HEK293 (cell line): ENCODE data around the gene NUCB1.
A peak's percentile ranks its signal among the peaks of the same experiment; 100 is the strongest.

Experiments
- CTCF ChIA-PET: fragments of 350-600 bp; formaldehyde crosslinking; extraction: SDS; loops from one replicate; lab custom pipeline; 2021; ENCODE audit warnings: antibody characterized with exemption; lab: Yijun Ruan, JAX
- POLR2A ChIA-PET: fragments of 300-600 bp; formaldehyde crosslinking; extraction: SDS; loops from one replicate; lab custom pipeline; 2020; ENCODE audit warnings: antibody characterized with exemption, inconsistent platforms; lab: Yijun Ruan, JAX
- H3K27ac ChIP-seq: fragments of 200-500 bp; sonication (Bioruptor generic); 2 replicates; pipeline ENCODE4 v1.5.1; 2014; ENCODE audit warnings: low read depth, low read length, control low read depth, inconsistent platforms; ENCODE audit errors: extremely low read depth
- H3K36me3 ChIP-seq, 2 experiments: fragments of 200-500 bp in 1 of 2; sonication (Bioruptor generic) in 1 of 2; 1 replicate in 1 of 2; 2 replicates in 1 of 2; pipeline ENCODE4 v1.5.1; 2014 to 2017; ENCODE audit warnings: inconsistent platforms in 2 of 2, low read length in 2 of 2; ENCODE audit not compliant: control insufficient read depth in 2 of 2, insufficient read depth in 1 of 2
- H3K4me1 ChIP-seq: fragments of 200-500 bp; sonication (Bioruptor generic); 2 replicates; pipeline ENCODE4 v1.5.1; 2014; ENCODE audit warnings: mild to moderate bottlenecking, low read length, inconsistent platforms; ENCODE audit not compliant: control insufficient read depth, insufficient read depth
- H3K4me3 ChIP-seq: 2 replicates; pipeline ENCODE4 v1.5.1; 2011; ENCODE audit warnings: low read depth, mild to moderate bottlenecking, control low read depth, low read length, moderate library complexity
- H3K9me3 ChIP-seq: fragments of 200-500 bp; sonication (Bioruptor generic); 2 replicates; pipeline ENCODE4 v1.5.1; 2014; ENCODE audit warnings: low read depth, low read length, inconsistent platforms; ENCODE audit not compliant: control insufficient read depth, insufficient read depth
- BCL11B ChIP-seq: fragments of 450-650 bp; formaldehyde crosslinking; IDR thresholded peaks from 2 replicates; pipeline ENCODE4 v1.5.1; 2016; ENCODE audit warnings: low read depth, missing biosample characterization, missing genetic modification characterization
- FEZF1 ChIP-seq: fragments of 450-650 bp; formaldehyde crosslinking; IDR thresholded peaks from 2 replicates; pipeline ENCODE4 v1.5.1; 2016; ENCODE audit warnings: missing biosample characterization, missing genetic modification characterization
- GFI1B ChIP-seq: fragments of 450-650 bp; formaldehyde crosslinking; IDR thresholded peaks from 2 replicates; pipeline ENCODE4 v1.5.1; 2016; ENCODE audit warnings: missing biosample characterization, missing genetic modification characterization
- HIC1 ChIP-seq: fragments of 450-650 bp; formaldehyde crosslinking; IDR thresholded peaks from 2 replicates; pipeline ENCODE4 v1.5.1; 2016; ENCODE audit warnings: missing biosample characterization, missing genetic modification characterization
- HOXC10 ChIP-seq: sonication (generic); formaldehyde crosslinking; IDR thresholded peaks from 2 replicates; pipeline ENCODE4 v1.8.1; 2023; ENCODE audit warnings: mild to moderate bottlenecking, missing genetic modification reagents
- KLF1 ChIP-seq: fragments of 450-650 bp; formaldehyde crosslinking; IDR thresholded peaks from 2 replicates; pipeline ENCODE4 v1.5.1; 2016; ENCODE audit warnings: missing biosample characterization, missing genetic modification characterization
- KLF16 ChIP-seq: fragments of 450-650 bp; formaldehyde crosslinking; IDR thresholded peaks from 2 replicates; pipeline ENCODE4 v1.5.1; 2017; ENCODE audit warnings: missing biosample characterization, missing genetic modification characterization
- MEIS1 ChIP-seq: sonication (generic); formaldehyde crosslinking; IDR thresholded peaks from 2 replicates; pipeline ENCODE4 v1.8.1; 2022; ENCODE audit warnings: missing genetic modification reagents, mild to moderate bottlenecking, borderline replicate concordance
- OSR2 ChIP-seq: fragments of 450-650 bp; formaldehyde crosslinking; IDR thresholded peaks from 2 replicates; pipeline ENCODE4 v1.5.1; 2016; ENCODE audit warnings: missing biosample characterization, missing genetic modification characterization
- PRDM1 ChIP-seq: fragments of 450-650 bp; formaldehyde crosslinking; IDR thresholded peaks from 2 replicates; pipeline ENCODE4; 2016; ENCODE audit warnings: missing biosample characterization, missing genetic modification characterization
- ZNF2 ChIP-seq: fragments of 450-650 bp; formaldehyde crosslinking; IDR thresholded peaks from 2 replicates; pipeline ENCODE4 v1.5.1; 2016; ENCODE audit warnings: missing biosample characterization, missing genetic modification characterization
- ZNF202 ChIP-seq: fragments of 450-650 bp; formaldehyde crosslinking; IDR thresholded peaks from 2 replicates; pipeline ENCODE4 v1.5.1; 2016; ENCODE audit warnings: missing biosample characterization, missing genetic modification characterization, borderline replicate concordance
- ZNF211 ChIP-seq: fragments of 450-650 bp; formaldehyde crosslinking; IDR thresholded peaks from 2 replicates; pipeline ENCODE4 v1.5.1; 2016; ENCODE audit warnings: low read depth, missing biosample characterization, missing genetic modification characterization
- ZNF214 ChIP-seq: fragments of 450-650 bp; formaldehyde crosslinking; IDR thresholded peaks from 2 replicates; pipeline ENCODE4 v1.5.1; 2017; ENCODE audit warnings: missing biosample characterization, mild to moderate bottlenecking, missing genetic modification characterization, borderline replicate concordance
- ZNF24 ChIP-seq: fragments of 450-650 bp; formaldehyde crosslinking; IDR thresholded peaks from 2 replicates; pipeline ENCODE4 v1.5.1; 2016; ENCODE audit warnings: missing biosample characterization, missing genetic modification characterization
- ZNF366 ChIP-seq: fragments of 450-650 bp; formaldehyde crosslinking; conservative IDR thresholded peaks from 2 replicates; pipeline ENCODE4 v1.5.1; 2016; ENCODE audit warnings: missing biosample characterization, missing genetic modification characterization
- ZNF37A ChIP-seq: fragments of 450-650 bp; IDR thresholded peaks from 2 replicates; pipeline ENCODE4 v1.5.1; 2018; ENCODE audit warnings: missing biosample characterization, missing genetic modification characterization
- ZNF514 ChIP-seq: fragments of 450-650 bp; formaldehyde crosslinking; IDR thresholded peaks from 2 replicates; pipeline ENCODE4 v1.5.1; 2016; ENCODE audit warnings: missing biosample characterization, missing genetic modification characterization
- ZNF548 ChIP-seq: fragments of 450-650 bp; formaldehyde crosslinking; IDR thresholded peaks from 2 replicates; pipeline ENCODE4 v1.5.1; 2016; ENCODE audit warnings: missing biosample characterization, missing genetic modification characterization
- ZNF571 ChIP-seq: fragments of 450-650 bp; formaldehyde crosslinking; IDR thresholded peaks from 2 replicates; pipeline ENCODE4 v1.5.0; 2017; ENCODE audit warnings: missing biosample characterization, missing genetic modification characterization
- ZNF76 ChIP-seq: fragments of 450-650 bp; formaldehyde crosslinking; IDR thresholded peaks from 2 replicates; pipeline ENCODE4; 2016; ENCODE audit warnings: low read depth, missing biosample characterization, missing genetic modification characterization, borderline replicate concordance
- ZNF792 ChIP-seq: fragments of 450-650 bp; formaldehyde crosslinking; IDR thresholded peaks from 2 replicates; pipeline ENCODE4 v1.5.1; 2016; ENCODE audit warnings: missing biosample characterization, missing genetic modification characterization
- ZNF843 ChIP-seq: fragments of 450-650 bp; formaldehyde crosslinking; IDR thresholded peaks from 2 replicates; pipeline ENCODE4 v1.5.1; 2016; ENCODE audit warnings: missing biosample characterization, missing genetic modification characterization
- TF ChIP-seq, protein P1 (sequence below): fragments of 450-650 bp; formaldehyde crosslinking; IDR thresholded peaks from 2 replicates; pipeline ENCODE4 v1.5.1; 2016; ENCODE audit warnings: missing biosample characterization, missing genetic modification characterization, borderline replicate concordance
- TF ChIP-seq, protein P2 (sequence below): sonication (generic); formaldehyde crosslinking; IDR thresholded peaks from 2 replicates; pipeline ENCODE4 v1.8.1; 2022; ENCODE audit warnings: mild to moderate bottlenecking, moderate library complexity, missing genetic modification reagents
- TF ChIP-seq, protein P3 (sequence below): fragments of 450-650 bp; formaldehyde crosslinking; IDR thresholded peaks from 2 replicates; pipeline ENCODE4; 2016; ENCODE audit warnings: missing biosample characterization, missing genetic modification characterization

Gene NUCB1

GRCh38 chr19:48854103-48854502 is 46.0 kb upstream of the NUCB1 start (continued):
- TF ChIP-seq, protein P1, sequence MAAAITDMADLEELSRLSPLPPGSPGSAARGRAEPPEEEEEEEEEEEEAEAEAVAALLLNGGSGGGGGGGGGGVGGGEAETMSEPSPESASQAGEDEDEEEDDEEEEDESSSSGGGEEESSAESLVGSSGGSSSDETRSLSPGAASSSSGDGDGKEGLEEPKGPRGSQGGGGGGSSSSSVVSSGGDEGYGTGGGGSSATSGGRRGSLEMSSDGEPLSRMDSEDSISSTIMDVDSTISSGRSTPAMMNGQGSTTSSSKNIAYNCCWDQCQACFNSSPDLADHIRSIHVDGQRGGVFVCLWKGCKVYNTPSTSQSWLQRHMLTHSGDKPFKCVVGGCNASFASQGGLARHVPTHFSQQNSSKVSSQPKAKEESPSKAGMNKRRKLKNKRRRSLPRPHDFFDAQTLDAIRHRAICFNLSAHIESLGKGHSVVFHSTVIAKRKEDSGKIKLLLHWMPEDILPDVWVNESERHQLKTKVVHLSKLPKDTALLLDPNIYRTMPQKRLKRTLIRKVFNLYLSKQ: no peak
- TF ChIP-seq ZNF514 (tag by site-specific recombination) (no peak), ZNF24 (tag by site-specific recombination) (no peak), MEIS1 (CRISPR knock-in tag) (no peak), ZNF202 (tag by site-specific recombination) (no peak), BCL11B (tag by site-specific recombination) (no peak), PRDM1 (tag by site-specific recombination) (no peak), ZNF843 (no peak), ZNF211 (tag by site-specific recombination) (no peak), KLF16 (tag by site-specific recombination) (no peak), ZNF37A (tag by site-specific recombination) (no peak)
- TF ChIP-seq, protein P2, sequence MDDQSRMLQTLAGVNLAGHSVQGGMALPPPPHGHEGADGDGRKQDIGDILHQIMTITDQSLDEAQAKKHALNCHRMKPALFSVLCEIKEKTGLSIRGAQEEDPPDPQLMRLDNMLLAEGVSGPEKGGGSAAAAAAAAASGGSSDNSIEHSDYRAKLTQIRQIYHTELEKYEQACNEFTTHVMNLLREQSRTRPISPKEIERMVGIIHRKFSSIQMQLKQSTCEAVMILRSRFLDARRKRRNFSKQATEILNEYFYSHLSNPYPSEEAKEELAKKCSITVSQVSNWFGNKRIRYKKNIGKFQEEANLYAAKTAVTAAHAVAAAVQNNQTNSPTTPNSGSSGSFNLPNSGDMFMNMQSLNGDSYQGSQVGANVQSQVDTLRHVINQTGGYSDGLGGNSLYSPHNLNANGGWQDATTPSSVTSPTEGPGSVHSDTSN (CRISPR knock-in tag): no peak

GRCh38 chr19:48856921-48857320 is 43.2 kb upstream of the NUCB1 start:
- CTCF ChIA-PET: interaction anchor here (2.3 kb wide), 1 partner anchor 14 kb away, joined by 14 read pairs; no protein-coding TSS in a partner anchor
- TF ChIP-seq ZNF366 (tag by site-specific recombination) (0 out of 2 replicates have a peak, but pooled peaks have one; percentile 22), FEZF1 (tag by site-specific recombination) (no peak)
- Histone ChIP-seq H3K4me1 (no peaks in the 10 kb centered on the region; the same call in 1 of the 2 replicates), H3K4me3 (no peak overlapping the region), H3K36me3 (no peaks in the 10 kb centered on the region), H3K9me3 (no peaks in the 10 kb centered on the region), H3K27ac (0 out of 2 replicates have a peak overlapping the region, but pooled peaks have one; percentile 11)
- POLR2A ChIA-PET: interaction anchor here (0.6 to 1.2 kb wide), 2 partner anchors 10 to 50 kb away, joined by 3 read pairs; no protein-coding TSS in a partner anchor

GRCh38 chr19:48858984-48859710 is 41.0 kb upstream of the NUCB1 start:
- no peaks in the 10 kb centered on the region for H3K4me1 ChIP-seq
- ChIA-PET CTCF (interaction anchor here (0.7 to 2.3 kb wide), 2 partner anchors 16 to 85 kb away, joined by 3 to 14 read pairs; no protein-coding TSS in a partner anchor), POLR2A (interaction anchor here (0.6 to 1.5 kb wide), 4 partner anchors 14 to 106 kb away, joined by 3 to 8 read pairs (median 4); partner anchors contain the start of genes FTL and PPP1R15A)
- H3K4me3 ChIP-seq: no peak overlapping the region
- no peaks in the 10 kb centered on the region for H3K36me3 ChIP-seq
- no peaks in the 10 kb centered on the region for H3K9me3 ChIP-seq
- no peak overlapping the region for H3K27ac ChIP-seq
- TF ChIP-seq ZNF76 (no peak), PRDM1 (tag by site-specific recombination) (no peak), ZNF214 (tag by site-specific recombination) (no peak), ZNF571 (tag by site-specific recombination) (no peak), HIC1 (tag by site-specific recombination) (no peak), GFI1B (tag by site-specific recombination) (no peak), ZNF366 (tag by site-specific recombination) (no peak), OSR2 (tag by site-specific recombination) (no peak), ZNF2 (tag by site-specific recombination) (no peak), HOXC10 (no peak), ZNF792 (no peak), KLF1 (no peak), ZNF548 (tag by site-specific recombination) (no peak)
- TF ChIP-seq, protein P3, sequence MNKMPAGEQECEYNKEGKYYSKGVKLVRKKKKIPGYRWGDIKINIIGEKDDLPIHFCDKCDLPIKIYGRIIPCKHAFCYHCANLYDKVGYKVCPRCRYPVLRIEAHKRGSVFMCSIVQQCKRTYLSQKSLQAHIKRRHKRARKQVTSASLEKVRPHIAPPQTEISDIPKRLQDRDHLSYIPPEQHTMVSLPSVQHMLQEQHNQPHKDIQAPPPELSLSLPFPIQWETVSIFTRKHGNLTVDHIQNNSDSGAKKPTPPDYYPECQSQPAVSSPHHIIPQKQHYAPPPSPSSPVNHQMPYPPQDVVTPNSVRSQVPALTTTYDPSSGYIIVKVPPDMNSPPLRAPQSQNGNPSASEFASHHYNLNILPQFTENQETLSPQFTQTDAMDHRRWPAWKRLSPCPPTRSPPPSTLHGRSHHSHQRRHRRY (tag by site-specific recombination): no peak
